NCI-H2029 (cell line): ENCODE results near the gene DYNLT3.

Experiments
- DNase-seq: peaks from one replicate; lab custom pipeline; 2025; lab: John Stamatoyannopoulos, UW

DYNLT3 gene, protein sequence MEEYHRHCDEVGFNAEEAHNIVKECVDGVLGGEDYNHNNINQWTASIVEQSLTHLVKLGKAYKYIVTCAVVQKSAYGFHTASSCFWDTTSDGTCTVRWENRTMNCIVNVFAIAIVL

GRCh38 chrX:37846934-37847732 is at the start of gene DYNLT3:
DYNLT3 (minus strand) TSS chrX:37847571; CDS start chrX:37847510, 61 bp downstream.
- DNase-seq: peak; percentile 76

DNA sequence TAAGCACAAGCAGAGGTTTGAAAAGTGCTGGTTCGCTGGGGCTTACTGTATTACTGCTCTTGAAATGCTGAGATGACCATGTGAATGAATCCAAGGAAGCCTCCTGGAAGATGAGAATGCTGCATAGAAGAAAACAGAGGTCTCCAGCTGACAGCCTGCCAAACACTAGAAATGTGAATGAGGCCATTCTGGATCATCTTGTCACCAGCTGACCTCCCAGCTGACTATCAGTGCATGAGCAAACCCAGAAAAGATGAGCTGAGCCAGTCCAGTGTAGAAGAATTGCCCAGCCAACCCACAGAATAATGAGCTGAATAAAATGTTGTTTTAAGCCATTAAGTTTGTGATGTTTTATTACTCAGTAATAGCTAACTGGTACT is 49.1 kb upstream of the DYNLT3 start:
- no peak for DNase-seq

DNA sequence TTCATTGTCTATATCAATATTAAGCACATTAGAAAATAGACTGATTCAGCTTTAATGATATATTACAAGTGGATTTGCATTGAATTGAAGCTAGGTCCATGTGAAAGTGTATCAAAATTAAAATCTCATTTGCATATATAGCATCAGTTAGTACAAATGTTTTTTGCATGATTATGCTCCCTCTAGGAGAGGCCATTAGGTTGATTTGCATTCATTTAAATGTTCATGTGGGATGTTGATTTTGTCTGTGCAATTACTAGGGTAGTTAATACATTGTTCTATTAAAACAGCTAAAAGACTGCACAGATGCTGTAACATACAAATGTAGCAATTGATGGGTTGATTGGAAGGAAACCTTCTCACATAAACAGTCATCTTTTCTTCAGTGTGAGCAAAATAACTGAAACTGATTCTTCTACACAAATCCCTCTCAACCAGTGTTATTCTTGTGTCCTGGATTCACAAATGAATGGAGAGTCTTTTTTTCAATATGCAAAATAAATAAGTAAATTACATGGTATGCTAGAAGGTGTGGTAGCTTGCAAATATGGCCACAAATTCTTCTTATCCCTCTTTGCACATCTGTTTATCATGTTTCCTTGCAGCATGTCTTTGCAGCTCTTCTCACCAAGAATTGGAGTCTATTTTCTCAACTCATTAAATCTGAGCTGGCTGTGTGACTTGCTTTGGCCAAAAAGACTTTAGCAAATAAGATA is 48.6 kb upstream of the DYNLT3 start:
- no peak for DNase-seq

GRCh38 chrX:37894725-37895124 is 47.4 kb upstream of the DYNLT3 start:
- DNase-seq: no peak

GRCh38 chrX:37888010-37888409 is 40.6 kb upstream of the DYNLT3 start:
- DNase-seq: no peak

- no peak for DNase-seq
Observed at GRCh38 chrX:37887347-37887746, 40.0 kb upstream of the DYNLT3 start.

DNA sequence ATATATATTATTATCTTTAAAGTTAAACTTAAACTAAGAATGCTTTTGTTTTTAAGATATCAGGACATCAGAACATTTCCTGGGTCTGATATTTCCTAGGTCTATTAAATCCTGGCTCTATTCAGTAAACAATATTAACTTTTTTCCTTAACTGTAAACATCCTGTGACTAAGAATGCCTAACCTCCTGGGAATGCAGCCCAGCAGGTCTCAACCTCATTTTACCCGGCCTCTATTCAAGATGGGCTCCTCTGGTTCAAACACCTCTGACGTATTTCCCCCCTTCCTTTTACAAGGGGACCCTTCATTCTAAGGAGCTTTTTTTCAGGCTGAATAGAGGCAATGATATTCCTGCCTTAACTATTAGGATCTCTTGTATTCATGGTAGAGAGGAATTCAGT is 35.8 kb upstream of the DYNLT3 start:
- DNase-seq: no peak

GRCh38 chrX:37879692-37880091 is 32.3 kb upstream of the DYNLT3 start:
- DNase-seq: no peak

DNA sequence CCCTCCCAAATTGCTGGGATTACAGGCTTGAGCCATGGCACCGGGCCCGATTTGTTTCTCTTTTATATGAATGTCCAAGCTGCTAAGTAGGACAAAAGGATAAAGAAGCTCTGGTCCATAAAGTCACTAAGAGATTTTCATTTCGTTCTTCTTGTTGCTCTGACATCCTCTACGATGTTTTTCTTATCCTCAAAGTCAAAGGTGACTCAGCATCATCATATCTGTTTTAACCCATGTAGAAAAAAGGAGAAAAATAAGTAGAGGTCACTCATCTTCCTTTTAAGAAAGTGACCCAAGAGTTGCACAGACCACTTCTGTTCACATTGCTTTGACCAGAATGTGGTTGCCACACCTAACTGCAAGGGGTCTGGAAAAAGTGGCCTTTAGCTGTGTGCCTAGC is 29.3 kb upstream of the DYNLT3 start:
- no peak for DNase-seq

DNA sequence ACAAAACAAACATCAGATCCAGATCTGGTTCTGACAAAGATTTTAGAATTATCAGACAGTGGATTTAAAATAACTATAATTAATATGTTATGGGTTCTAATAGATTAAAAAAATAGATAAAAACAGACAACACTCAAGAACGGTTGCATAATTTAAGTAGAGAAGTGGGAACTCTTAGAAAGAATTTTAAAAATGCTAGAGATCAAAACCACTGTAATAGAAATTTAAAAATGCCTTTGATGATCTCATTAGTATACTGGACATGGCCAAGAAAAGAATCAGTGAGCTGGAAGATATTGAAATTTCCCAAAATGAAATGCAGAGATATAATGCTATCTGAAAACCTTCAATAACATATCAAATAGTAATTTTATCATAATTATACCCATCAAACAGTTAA is 28.3 kb upstream of the DYNLT3 start:
- DNase-seq: no peak

GRCh38 chrX:37873220-37873619 is 25.8 kb upstream of the DYNLT3 start:
- DNase-seq: no peak

- DNase-seq: no peak
Observed at GRCh38 chrX:37872303-37872655, 24.9 kb upstream of the DYNLT3 start.

DNA sequence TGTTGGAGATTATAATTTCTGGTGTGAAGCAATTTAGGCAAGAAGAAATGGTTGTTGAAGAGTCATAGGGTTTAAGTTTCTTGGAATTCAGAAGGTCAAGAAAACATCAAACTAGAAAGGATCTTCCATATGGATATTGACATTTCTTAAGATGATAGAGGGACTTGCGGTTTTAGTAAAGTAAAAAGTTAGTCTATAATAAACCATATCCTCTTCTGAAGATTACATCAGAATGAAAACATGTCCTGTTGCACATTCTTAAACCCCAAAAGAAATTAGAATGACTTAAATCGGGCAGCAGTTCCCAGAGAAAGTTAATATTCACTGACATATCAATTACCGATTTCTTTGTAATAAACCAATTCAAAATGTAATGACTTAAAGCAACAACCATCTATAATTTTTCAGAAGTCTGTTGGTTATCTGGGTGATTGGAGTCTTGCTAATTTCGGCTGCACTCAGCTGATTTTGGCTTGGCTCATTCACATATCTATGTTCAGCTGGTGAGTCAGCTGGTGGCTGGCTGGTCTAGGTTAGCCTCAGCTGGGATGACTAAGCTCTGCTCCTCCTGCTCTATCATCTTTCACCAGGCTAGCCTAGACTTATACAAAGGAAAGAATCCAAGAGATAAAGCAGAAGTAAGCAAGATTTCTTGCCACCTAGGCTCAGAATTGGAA is 24.4 kb upstream of the DYNLT3 start:
- no peak for DNase-seq

GRCh38 chrX:37867536-37868153 is 20.3 kb upstream of the DYNLT3 start:
- no peak for DNase-seq

- no peak for DNase-seq
Observed at GRCh38 chrX:37863728-37864127, 16.4 kb upstream of the DYNLT3 start.

DNA sequence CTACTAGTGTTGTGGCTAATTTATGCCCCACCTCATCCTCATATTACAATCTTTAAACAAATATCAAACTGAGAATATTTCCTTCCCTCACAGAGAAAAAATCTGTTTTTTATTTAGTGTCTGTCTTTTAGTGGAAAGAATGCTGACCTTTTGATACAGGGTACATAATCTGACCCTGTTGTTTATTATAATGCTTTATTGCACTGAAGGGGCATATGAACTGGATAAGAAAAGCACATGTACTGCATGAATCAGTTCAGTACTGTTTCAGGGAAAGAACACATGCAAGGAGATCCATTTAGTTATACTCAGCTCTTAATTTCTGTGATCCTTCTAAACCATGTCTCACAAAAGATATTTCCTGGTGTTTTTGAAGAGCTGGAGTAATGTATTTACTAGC is 15.5 kb upstream of the DYNLT3 start:
- DNase-seq: no peak

DNA sequence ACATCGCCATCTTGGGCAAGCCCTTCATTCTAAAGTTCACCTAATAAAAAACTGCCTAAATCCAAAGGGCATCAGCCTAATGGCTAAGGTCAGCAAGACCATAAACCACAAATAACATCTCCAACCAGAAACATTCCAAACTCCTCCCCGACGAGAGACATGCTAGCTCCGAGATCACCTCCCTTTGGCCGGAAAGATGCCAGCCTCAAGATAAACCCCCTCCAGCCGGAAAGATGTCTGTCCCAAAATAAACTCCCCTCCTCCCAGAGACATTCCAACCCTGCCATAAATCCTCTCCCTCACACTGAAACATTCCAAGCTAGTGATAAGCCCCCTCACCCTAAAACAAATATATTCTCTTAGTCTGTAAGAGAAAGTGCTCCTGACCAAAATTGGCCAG is 13.3 kb upstream of the DYNLT3 start:
- DNase-seq: no peak

- no peak for DNase-seq
Observed at GRCh38 chrX:37854748-37855147, 7.4 kb upstream of the DYNLT3 start.

DNA sequence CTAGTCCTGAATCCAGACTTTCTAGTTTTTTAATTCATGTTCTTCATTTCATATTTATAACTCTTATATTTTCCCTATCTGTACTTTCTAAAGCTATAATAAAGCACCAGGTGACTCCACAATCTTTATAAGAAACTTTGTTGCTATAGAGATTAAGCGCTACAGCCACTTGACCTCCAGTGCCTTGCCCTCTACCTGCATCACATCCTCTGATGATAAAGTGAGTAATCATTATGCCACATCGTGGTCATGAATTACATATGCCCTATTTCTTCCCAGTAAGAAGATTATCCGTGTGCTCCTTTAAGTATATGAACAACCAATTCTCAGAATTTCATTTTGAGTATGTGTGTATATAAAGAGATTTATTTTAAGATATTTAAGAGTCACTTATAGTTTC is 6.8 kb upstream of the DYNLT3 start:
- no peak for DNase-seq

- no peak for DNase-seq
Observed at GRCh38 chrX:37847733-37848197, 394 bp upstream of the DYNLT3 start.

GRCh38 chrX:37846558-37846933 is 825 bp downstream of the DYNLT3 start:
- DNase-seq: no peak

GRCh38 chrX:37846141-37846540 is 1.2 kb downstream of the DYNLT3 start:
- no peak for DNase-seq
